Ectodermal cell (in vitro differentiated cells): Measurements from ENCODE around the gene ZNF846.
"Not testable (repeated sequence)": the region's sequence is repeated elsewhere in the genome, so short reads cannot be mapped to it uniquely, and the experiment has no call there.

Experiments used
- H3K27ac ChIP-seq: 2 replicates; pipeline ENCODE4 v1.7.0; 2013; ENCODE audit warnings: mild to moderate bottlenecking, low read depth, low read length; ENCODE audit not compliant: insufficient read depth, poor library complexity, severe bottlenecking
- H3K27me3 ChIP-seq: 2 replicates; pipeline ENCODE4 v1.7.0; 2013; ENCODE audit warnings: mild to moderate bottlenecking, low read length; ENCODE audit not compliant: insufficient read depth, control insufficient read depth, poor library complexity, severe bottlenecking
- H3K36me3 ChIP-seq: one replicate; pipeline ENCODE4 v1.7.0; 2013; ENCODE audit warnings: low read length; ENCODE audit not compliant: control insufficient read depth, insufficient read depth
- H3K4me1 ChIP-seq: one replicate; pipeline ENCODE4 v1.7.0; 2013; ENCODE audit warnings: low read length; ENCODE audit not compliant: control insufficient read depth, insufficient read depth
- H3K4me3 ChIP-seq: 2 replicates; pipeline ENCODE4 v1.7.0; 2013; ENCODE audit warnings: low read depth, low read length, control low read depth; ENCODE audit not compliant: insufficient read depth
- H3K9me3 ChIP-seq: 2 replicates; pipeline ENCODE4 v1.7.0; 2013; ENCODE audit warnings: mild to moderate bottlenecking, low read length, moderate library complexity; ENCODE audit not compliant: control insufficient read depth
- WGBS, 2 experiments: methylation state at CpG; one replicate each; pipeline ENCODE4 v1.1.7; 2013; ENCODE audit warnings: missing lambda C conversion rate in 2 of 2; 5-methylcytosine and 5-hydroxymethylcytosine counted together

Gene ZNF846

DNA sequence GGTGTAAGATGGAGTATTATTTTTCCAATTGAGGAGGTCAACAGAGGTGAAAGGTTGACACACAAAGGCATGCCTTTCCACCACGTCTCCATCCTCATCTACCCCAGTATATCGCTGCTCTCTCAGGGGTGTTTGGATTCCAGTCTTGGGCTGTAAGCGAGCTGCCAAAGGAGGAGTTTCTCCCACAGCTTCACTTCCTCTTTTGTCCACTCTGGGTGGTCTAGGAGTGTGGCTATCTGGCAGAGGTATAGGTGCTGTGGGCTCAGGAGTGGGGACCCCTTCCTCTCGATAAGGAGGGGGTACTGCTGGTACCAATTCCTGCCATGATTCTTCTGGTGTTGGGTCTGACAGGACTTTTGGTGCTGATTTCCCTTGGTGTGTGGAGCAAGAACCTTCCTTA lies 39.4 kb downstream of the ZNF846 start:
- Histone ChIP-seq H3K27ac (no peak overlapping the region), H3K27me3 (no peaks in the 10 kb centered on the region), H3K36me3 (no peaks in the 10 kb centered on the region), H3K4me1 (no peaks in the 10 kb centered on the region), H3K4me3 (no peak overlapping the region), H3K9me3 (peaks cover 1% of the 10 kb centered on the region)
- WGBS, 2 experiments: 86 to 94% methylated on average over 4 of the region's 4 CpGs

DNA sequence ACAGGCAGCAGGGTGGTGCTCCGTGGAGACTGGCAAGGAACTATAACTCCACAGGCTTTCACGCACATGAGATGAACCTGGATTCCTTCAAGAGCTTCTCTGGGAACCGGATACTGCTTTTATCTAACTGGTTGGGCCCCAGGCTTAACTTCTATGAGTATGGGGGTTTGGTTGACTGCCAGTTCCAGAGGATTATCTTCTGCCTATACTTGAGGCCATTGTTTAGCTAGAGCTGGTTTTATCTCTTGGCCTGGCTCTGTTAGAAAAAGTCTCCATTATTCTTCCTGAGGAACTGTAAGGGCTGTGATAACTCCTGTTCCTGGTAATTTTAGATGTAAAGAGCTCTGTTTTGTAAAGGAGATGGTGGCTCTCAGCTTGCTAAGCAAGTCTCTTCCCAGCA lies 40.9 kb downstream of the ZNF846 start:
- Histone ChIP-seq H3K4me3 (no peak overlapping the region), H3K36me3 (no peaks in the 10 kb centered on the region), H3K4me1 (no peaks in the 10 kb centered on the region), H3K27ac (no peak overlapping the region), H3K27me3 (no peaks in the 10 kb centered on the region), H3K9me3 (peaks cover 3% of the 10 kb centered on the region)
- 83 to 87% methylated on average over 3 of the region's 3 CpGs for WGBS, 2 experiments

DNA sequence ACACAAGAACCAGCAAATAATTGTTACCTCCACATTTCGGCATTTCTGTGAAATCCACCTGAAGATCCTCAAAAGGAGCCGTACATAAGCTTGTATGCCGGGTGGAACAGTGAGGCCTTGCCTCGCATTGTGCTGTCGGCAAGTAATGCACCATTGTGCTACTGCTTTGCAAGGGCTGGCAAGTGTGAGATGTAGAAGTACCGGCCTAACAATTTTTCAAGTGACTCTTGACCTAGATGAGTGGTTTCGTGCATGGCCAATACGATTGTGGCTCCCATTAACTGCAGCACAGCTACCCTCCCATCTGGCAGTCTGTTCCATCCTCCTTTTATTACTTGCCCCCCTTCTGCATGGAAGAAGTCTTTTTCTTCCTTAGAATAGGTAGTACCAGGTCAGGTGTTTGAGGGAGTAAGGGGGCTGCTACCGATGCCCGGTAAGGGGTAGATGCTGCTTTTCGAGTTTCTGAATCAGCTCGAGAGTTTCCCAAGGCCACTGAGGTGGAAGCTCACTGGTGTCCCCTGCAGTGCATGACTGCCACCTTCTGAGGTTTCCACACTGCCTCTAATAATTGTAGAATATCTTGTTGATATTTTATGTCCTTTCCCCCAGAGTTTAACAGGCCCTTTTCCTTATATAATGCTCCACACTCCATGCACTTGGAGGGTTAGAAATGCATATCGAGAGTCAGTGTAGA lies 42.9 kb downstream of the ZNF846 start:
- not testable (repeated sequence) for H3K4me1 ChIP-seq, H3K4me3 ChIP-seq, H3K36me3 ChIP-seq, H3K27me3 ChIP-seq, H3K9me3 ChIP-seq, H3K27ac ChIP-seq
- WGBS, 2 experiments: 93 to 96% methylated on average over 13 of the region's 13 CpGs

DNA sequence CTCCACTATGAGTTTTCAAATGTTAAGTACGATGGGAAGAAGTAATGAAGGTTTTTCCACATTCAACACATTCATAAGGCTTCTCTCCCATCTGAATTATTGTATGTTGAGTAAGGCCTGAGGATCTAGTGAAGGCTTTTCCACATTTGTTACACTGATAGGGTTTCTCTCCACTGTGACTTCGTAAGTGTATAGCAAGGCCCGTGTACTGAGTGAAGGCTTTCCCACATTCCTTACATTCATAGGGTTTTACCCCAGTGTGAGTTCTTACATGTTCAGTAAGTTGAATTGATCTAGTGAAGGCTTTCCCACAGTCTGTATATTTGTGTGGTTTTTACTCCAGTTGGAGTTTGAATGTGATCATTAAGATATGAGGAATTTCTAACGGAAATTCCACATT lies 44.4 kb downstream of the ZNF846 start:
- no peaks in the 10 kb centered on the region for H3K27me3 ChIP-seq

DNA sequence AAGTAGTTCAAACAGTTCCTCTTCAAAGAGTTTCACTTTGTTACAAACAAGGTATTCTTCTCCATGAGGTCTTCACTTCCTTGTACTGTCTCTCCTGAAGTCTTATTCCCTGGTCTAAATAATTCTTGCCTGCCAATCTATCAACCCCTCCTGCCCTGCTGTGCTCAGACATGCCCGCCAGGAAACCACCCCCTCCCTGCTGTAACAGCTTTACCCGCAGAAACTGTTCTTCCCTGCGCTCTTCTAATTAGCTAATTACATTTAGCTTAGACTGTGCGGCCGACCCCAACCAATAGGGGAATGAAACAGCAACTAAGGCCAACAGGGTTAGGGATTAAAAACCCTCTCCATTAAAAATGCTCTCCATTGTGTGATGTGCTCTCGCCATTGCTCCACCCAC lies 46.7 kb downstream of the ZNF846 start:
- Histone ChIP-seq H3K27ac (no peak overlapping the region), H3K4me3 (no peak overlapping the region), H3K9me3 (peaks cover 3% of the 10 kb centered on the region), H3K27me3 (no peaks in the 10 kb centered on the region), H3K36me3 (no peaks in the 10 kb centered on the region), H3K4me1 (no peaks in the 10 kb centered on the region)
- 61 to 70% methylated on average over 6 of the region's 6 CpGs for WGBS, 2 experiments

More for the DNA sequence above, 44.4 kb downstream of the ZNF846 start:
- Histone ChIP-seq H3K27ac (no peak overlapping the region), H3K4me3 (no peak overlapping the region), H3K4me1 (no peaks in the 10 kb centered on the region), H3K9me3 (peaks cover 3% of the 10 kb centered on the region), H3K36me3 (no peaks in the 10 kb centered on the region)
- WGBS, 2 experiments: 76 to 91% methylated on average over 2 to 3 of the region's 4 CpGs

DNA sequence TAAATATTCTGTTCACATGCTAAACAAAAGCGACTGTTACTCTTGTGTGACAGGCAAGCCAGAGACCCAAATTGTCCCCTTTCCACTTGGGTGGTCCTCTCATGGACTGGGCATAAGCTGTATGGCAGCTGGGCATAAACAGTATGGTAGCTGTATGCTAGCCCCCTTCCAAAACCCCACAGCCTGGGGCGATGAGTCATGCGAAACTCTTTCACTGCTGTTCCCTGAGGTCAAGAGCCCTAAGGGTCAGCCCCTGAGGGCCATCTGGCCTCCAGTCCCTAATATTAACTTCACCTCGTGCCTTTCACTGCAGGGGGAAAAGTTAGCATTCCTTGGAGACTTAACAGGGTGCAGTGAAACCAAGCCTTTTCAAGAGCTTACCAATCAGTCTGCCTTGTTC lies 48.0 kb downstream of the ZNF846 start:
- no peaks in the 10 kb centered on the region for H3K36me3 ChIP-seq
- 65 to 74% methylated on average over 4 of the region's 4 CpGs for WGBS, 2 experiments
- no peak overlapping the region for H3K4me3 ChIP-seq
- no peaks in the 10 kb centered on the region for H3K27me3 ChIP-seq
- H3K4me1 ChIP-seq: no peaks in the 10 kb centered on the region
- no peak overlapping the region for H3K27ac ChIP-seq
- H3K9me3 ChIP-seq: peaks cover 3% of the 10 kb centered on the region

DNA sequence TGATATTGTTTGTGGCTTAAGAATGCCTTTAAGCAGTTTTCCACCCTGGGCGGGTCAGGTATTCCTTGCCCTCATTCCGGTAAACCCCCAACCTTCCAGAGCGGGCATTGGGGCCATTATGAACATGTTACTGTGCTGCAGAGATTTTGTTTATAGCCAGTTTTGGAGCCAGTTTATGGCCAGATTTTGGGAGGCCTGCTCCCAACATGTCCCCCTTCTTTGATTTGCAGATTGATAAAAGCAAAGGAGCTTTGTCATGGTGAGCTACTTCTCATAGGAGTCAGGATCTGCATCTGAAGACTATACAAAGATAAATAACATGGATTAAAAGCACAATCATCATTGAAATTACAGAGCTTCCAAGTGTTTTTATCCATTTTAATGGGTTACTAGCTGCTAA lies 56.7 kb downstream of the ZNF846 start:
- Histone ChIP-seq H3K4me3 (no peak overlapping the region), H3K27me3 (no peaks in the 10 kb centered on the region), H3K36me3 (no peaks in the 10 kb centered on the region), H3K4me1 (no peaks in the 10 kb centered on the region), H3K9me3 (no peaks in the 10 kb centered on the region), H3K27ac (no peak overlapping the region)
- 94% methylated on average over 3 of the region's 3 CpGs for WGBS, 2 experiments

DNA sequence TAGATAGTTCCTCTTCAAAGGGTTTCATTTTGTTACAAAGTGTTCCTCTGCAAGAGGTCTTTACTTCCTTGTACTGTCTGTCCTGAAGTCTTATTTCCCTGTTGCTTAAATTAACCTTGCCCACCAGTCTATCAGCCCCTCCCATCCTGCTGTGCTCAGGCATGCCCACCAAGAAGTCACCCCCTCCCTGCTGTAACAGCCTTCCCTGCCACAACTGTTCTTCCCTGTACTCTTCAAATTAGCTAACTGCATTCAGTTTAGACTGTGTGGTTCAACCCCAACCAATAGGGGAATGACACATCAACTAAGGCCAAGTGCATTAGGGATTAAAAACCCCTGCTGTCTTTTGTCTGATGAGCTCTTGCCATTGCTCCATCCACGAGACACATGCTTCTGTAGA lies 59.2 kb downstream of the ZNF846 start:
- no peak overlapping the region for H3K4me3 ChIP-seq
- no peaks in the 10 kb centered on the region for H3K36me3 ChIP-seq
- WGBS, 2 experiments: 79 to 84% methylated on average over 1 of the region's 1 CpG
- no peak overlapping the region for H3K27ac ChIP-seq
- H3K9me3 ChIP-seq: no peaks in the 10 kb centered on the region
- no peaks in the 10 kb centered on the region for H3K27me3 ChIP-seq
- H3K4me1 ChIP-seq: no peaks in the 10 kb centered on the region

DNA sequence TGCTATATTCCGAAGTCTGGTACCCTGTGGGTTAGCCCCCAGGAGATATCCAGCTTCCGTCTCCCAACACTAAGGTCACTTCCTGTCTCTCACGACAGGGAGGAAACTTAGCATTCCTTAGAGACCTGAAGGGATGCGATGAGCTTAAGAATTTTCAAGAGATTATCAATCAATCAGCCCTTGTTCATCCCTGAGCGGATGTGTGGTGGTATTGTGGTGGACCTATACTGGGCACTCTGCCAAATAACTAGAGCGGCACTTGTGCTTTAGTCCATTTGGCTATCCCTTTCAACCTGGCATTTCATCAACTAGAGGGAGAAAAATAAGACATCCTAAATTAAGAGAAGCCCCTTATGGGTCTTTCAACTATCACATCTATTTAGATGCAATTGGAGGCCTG lies 62.7 kb downstream of the ZNF846 start:
- no peak overlapping the region for H3K4me3 ChIP-seq
- H3K4me1 ChIP-seq: no peaks in the 10 kb centered on the region
- H3K27me3 ChIP-seq: no peaks in the 10 kb centered on the region
- 83 to 90% methylated on average over 6 of the region's 6 CpGs for WGBS, 2 experiments
- no peaks in the 10 kb centered on the region for H3K9me3 ChIP-seq
- no peaks in the 10 kb centered on the region for H3K36me3 ChIP-seq
- no peak overlapping the region for H3K27ac ChIP-seq

DNA sequence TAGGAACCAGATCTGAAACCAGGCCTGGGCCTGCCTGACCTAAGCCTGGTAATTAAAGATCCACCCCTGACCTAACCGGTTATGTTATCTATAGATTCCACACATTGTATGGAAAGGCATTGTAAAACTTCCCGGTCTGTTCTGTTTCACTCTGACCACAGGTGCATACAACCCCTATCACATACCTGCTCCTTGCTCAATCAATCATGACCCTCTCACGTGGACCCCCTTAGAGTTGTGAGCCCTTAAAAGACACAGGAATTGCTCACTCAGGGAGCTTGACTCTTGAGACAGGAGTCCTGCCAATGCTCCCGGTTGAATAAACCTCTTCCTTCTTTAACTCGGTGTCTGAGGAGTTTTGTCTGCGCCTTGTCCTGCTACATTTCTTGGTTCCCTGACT lies 66.4 kb downstream of the ZNF846 start:
- Histone ChIP-seq H3K27me3 (no peaks in the 10 kb centered on the region), H3K4me3 (no peak overlapping the region), H3K9me3 (no peaks in the 10 kb centered on the region), H3K4me1 (no peaks in the 10 kb centered on the region), H3K27ac (no peak overlapping the region), H3K36me3 (no peaks in the 10 kb centered on the region)
- 89% methylated on average over 6 of the region's 6 CpGs for WGBS, 2 experiments
